SH-SY5Y (cell line): Measurements from ENCODE around the gene BABAM2.

Source experiments
- GATA2 ChIP-seq: IDR thresholded peaks from 2 replicates; pipeline ENCODE4 v1.6.1; 2011; ENCODE audit warnings: mild to moderate bottlenecking, low read depth, low read length
- GATA3 ChIP-seq: IDR thresholded peaks from 2 replicates; pipeline ENCODE4 v1.6.1; 2011; ENCODE audit warnings: low read depth, mild to moderate bottlenecking, low read length, moderate library complexity

DNA sequence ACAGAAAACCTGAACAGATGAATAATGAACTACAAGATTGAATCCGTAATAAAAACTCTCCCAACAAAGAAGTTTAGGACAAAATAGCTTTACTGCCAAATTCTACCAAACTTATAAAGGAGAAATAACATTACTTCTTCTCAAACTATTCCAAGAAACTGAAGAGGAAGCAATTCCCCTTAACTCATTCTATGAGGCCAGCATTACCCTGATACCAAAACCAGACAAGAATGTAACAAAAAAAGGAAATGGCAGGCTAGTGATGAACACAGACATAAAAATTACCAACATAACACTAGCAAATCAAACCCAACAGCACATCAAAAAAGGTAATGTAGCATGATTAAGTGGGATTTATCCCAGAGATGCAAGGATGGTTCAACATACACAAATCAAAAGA is 288.4 kb downstream of the BABAM2 start:
- TF ChIP-seq GATA2 = no peak
- no peak for TF ChIP-seq GATA3
